GM18502 (cell line): ENCODE results near the gene MINDY4.
"Not testable (repeated sequence)": the region's sequence is repeated elsewhere in the genome, so short reads cannot be mapped to it uniquely, and the experiment has no call there.

Experiments used
- ATAC-seq: cut with Tn5 transposase; IDR thresholded peaks from one replicate; pipeline ENCODE4 v1.9.1; 2021; ENCODE audit warnings: mild to moderate bottlenecking; ENCODE audit not compliant: unreplicated experiment, poor library complexity

Gene MINDY4

GRCh38 chr7:30826181-30826580 is 55.0 kb downstream of the MINDY4 start:
- ATAC-seq: no peak

DNA sequence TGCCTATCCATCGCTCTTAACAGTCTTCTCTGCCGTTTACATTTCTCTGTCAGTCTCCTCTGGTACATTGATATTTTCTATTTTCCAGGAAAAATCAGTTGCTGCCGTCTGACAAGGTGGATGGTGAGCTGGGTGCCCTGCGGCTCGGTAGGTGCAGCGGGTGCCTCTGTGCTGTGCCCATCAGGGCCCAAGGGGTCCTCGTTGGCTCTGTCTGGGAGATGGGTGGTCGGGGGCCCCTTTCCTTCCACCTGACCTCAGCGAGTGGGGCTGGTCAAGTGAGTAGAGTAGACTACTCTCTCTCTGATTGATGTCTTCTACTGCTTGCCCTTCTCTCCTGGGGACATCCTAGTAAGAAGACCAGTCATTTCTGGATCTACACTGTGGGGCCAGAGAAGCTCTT is 57.4 kb downstream of the MINDY4 start:
- ATAC-seq: no peak

DNA sequence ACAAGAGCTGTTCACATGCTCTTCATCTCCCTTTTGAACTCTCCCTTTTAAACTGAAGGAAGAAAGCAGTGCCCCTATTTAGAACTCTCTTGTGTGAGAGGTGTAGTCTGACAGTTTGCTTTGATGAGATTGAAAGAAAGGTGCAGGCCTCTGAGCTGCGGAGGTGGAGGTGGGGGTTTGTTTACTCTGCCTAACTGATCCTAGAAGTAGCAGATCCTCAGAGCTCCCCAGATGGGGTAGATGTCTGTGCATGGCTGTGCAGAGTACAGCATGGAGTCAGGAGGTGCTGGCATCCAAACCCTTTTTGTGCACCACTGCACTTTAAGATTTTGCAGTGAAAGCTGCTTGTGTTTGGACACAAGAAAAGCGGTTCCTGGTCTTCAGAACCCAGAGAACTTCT is 58.3 kb downstream of the MINDY4 start:
- no peak for ATAC-seq

GRCh38 chr7:30831227-30831626 is 60.0 kb downstream of the MINDY4 start:
- no peak for ATAC-seq

GRCh38 chr7:30831936-30832335 is 60.7 kb downstream of the MINDY4 start:
- no peak for ATAC-seq

- not testable (repeated sequence) for ATAC-seq
These were observed 62.9 kb downstream of the MINDY4 start for GRCh38 chr7:30834017-30834674.

DNA sequence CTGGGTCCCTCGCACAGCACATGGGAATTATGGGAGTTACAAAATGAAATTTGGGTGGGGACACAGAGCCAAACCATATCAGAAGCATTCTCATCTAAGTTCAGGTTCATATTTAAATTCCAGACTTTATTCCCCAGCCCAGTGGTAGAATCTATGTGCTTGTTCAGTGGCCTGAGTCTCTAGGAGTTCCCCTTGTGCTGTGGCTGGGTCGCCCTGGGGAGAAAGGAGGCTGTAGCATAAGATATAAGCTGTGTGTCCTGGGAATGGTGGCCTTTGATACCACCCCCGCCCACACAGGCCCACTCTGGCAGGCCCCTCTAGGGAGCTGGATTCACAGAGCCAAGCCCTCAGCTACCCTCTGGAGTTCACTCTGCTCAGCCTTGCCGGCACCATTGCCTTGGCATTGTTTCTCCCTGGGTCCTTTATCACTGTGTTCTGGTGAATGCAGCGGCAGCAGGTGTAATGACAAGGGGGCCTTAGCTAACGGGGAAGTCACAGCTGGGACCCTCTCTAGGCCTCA is 64.2 kb downstream of the MINDY4 start:
- no peak for ATAC-seq

DNA sequence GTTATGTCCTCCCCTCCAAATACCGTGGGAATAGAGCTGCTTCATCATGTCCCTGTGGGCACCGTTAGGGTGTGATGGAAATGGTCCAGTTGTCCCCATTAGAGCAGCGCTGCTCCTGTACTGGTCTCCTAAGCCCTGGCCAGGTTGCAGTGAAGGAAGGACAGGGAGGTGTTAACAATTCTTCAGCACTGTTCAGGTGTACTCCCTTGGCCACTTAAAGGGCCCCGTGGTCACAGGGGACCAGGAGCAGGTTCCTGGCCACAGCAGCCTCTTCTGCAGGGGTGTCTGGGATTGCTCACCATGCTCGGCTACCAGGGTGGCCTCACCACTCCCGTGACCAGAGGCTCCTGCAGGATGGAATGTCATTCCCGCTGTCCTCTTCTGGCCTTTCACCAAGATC is 65.8 kb downstream of the MINDY4 start:
- ATAC-seq: no peak

GRCh38 chr7:30837581-30837980 is 66.4 kb downstream of the MINDY4 start:
- ATAC-seq: no peak

GRCh38 chr7:30838008-30838407 is 66.8 kb downstream of the MINDY4 start:
- ATAC-seq: no peak

DNA sequence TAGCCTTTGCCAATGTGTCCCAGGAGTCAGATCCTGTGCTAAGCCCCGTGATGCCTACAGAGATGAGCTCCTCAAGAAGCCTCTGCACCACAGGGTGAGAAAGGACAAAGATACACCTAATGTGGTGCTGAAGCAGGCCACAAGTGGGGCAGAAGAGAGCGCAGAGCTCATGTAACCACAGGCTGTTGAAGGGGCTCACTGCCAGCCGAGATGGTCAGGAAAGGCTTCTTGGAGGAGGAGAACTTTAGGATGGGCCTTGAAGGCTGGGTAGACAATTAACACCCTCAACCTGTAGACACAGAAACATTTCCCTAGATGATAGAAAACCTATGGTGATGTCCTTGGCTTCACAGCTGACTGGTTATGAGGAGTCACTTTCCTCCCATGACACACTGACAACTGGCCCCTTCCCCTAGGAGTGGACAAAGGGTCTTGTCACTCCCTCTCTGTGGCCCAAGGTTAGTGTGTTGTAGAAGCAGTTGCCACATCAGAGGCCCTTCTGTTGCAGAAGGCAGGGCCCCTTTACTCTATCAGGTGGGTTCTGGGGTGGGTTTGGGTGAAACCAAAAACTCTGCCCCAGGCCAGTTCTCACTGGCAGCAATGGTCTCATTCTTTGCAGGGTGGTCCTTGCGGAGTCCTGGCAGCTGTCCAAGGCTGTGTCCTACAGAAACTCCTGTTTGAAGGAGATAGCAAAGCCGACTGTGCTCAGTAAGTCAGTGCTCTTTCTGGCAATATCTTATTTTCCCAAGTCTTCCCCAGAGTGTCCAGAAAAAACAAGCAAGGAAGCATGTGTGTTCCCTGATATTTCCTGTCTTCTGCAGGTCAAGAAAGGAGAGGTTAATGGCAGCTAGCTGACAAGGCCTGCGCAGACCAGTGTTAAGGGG is 69.2 kb downstream of the MINDY4 start:
- no peak for ATAC-seq

- ATAC-seq: no peak
These were observed 70.0 kb downstream of the MINDY4 start for GRCh38 chr7:30841025-30841735.

DNA sequence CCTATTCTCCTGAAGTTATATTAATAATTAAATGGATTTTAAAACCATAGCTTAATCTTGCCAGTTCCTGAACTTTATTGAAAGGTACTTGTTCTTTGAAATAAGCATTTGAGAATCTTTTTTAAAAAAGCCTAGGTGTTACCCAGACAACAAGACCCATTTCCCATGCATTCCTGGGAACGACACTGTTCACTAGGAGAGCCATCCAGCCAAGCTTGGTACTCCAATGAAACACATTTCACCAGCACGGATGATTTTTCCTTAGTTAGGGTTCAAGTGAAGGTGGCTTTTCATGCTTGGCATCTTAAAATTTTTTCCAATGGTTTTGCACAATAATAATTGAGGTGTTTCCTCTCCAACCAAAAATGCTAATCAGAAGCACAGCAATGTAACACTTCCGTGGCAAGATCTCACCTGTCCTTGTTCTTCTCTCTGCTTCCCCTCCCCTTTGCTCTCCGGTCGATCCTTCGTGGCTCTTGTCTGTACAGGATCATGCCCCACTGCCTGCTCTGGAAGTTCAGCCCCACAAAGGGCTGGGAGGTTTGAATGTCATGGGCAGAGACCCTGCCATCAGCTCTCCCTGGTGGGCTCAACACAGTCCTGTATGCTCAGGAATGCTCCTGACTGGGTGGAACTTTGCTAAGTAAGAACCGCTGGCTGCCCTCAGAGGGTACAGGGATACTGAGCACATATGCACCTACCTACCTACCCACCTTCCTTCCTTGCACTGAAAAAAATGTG is 70.8 kb downstream of the MINDY4 start:
- ATAC-seq: no peak

GRCh38 chr7:30842542-30843451 is 71.6 kb downstream of the MINDY4 start:
- no peak for ATAC-seq

- no peak for ATAC-seq
These were observed 72.7 kb downstream of the MINDY4 start for GRCh38 chr7:30843741-30844482.

GRCh38 chr7:30844483-30844874 is 73.3 kb downstream of the MINDY4 start:
- no peak for ATAC-seq

DNA sequence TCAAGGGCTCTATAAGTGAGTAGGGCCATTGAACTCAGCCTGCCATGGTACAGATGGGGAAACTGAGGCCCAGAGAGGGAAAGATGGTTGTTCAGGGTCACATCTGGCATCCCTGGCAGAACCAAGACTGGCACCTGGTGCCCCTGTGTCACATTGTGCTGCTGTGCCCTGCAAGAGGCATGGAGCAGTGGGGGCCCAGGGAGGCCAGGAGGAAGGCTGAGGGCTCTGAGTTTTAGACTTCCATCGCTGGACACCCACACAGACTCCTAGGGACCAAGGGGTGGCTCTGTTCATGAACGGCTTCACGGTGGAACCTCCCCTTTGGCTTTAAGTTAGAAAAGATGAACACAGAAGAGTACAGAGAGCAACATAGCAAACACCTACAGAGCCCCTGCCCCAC is 73.7 kb downstream of the MINDY4 start:
- no peak for ATAC-seq

- no peak for ATAC-seq
These were observed 74.4 kb downstream of the MINDY4 start for GRCh38 chr7:30845426-30846135.
